ENCODE measurements around the gene PLCXD3. TPM values are rescaled to one million over a fixed set of nuclear protein-coding genes. Genes with fewer than 3 reads are reported as not detected.

PLCXD3 gene
- polyA plus RNA-seq, 1 donor (not counting 4 experiments of a cell fraction or from before 2014, with no cell fraction given) = not detected

- no peaks in the 10 kb centered on the region for H3K9me3 ChIP-seq (ENCODE audit: control insufficient read depth, low read depth, low read length)
- H3K4me1 ChIP-seq (ENCODE audit: control insufficient read depth, extremely low read depth, insufficient read depth, low read length) = no peaks in the 10 kb centered on the region
- no peaks in the 10 kb centered on the region for H4K20me1 ChIP-seq (ENCODE audit: control insufficient read depth, extremely low read depth, insufficient read depth, low read length)
- no peaks in the 10 kb centered on the region for H3K9me1 ChIP-seq (ENCODE audit: control insufficient read depth, extremely low read depth, insufficient read depth, low read length)
- H3K36me3 ChIP-seq (ENCODE audit: control insufficient read depth in 2 of 2, extremely low read depth in 1 of 2, insufficient read depth in 2 of 2, low read length in 2 of 2) = no peaks in the 10 kb centered on the region
- H3K9ac ChIP-seq (ENCODE audit: control insufficient read depth, extremely low read depth, insufficient read depth, low read length) = no peak overlapping the region
- TF ChIP-seq EZH2 (IDR thresholded peaks at IDR 0.05; ENCODE audit: low read length) (no peak), CTCF (optimal IDR thresholded peaks at IDR 0.05 in 1 of 3, IDR thresholded peaks at IDR 0.05 in 1 of 3, conservative IDR thresholded peaks at IDR 0.05 in 1 of 3; ENCODE audit: extremely low read depth in 1 of 3, insufficient read depth in 2 of 3, low read length in 3 of 3) (no peak)
- H3K27me3 ChIP-seq (ENCODE audit: control insufficient read depth, extremely low read depth, insufficient read depth, low read length) = no peaks in the 10 kb centered on the region
- no peak overlapping the region for H3K4me2 ChIP-seq (ENCODE audit: control insufficient read depth, extremely low read depth, insufficient read depth, low read depth, low read length)
- DNase-seq (ENCODE audit: low read depth, low spot score) = no peak
- no peak overlapping the region for H2AFZ ChIP-seq (ENCODE audit: control insufficient read depth, low read length)
- dilution Hi-C loops (cut with MboI; ENCODE audit: extremely low pct_ligation_motif_present, low sequenced_read_pairs) = no loop called here
- no peak for FAIRE-seq
- H3K79me2 ChIP-seq (ENCODE audit: control insufficient read depth, insufficient read depth, low read length) = no peaks in the 10 kb centered on the region
- no peak overlapping the region for H3K4me3 ChIP-seq (ENCODE audit: control insufficient read depth in 2 of 3, extremely low read depth in 1 of 3, insufficient read depth in 2 of 3, low read depth in 1 of 3, low read length in 3 of 3)
- H3K27ac ChIP-seq (ENCODE audit: control insufficient read depth, insufficient read depth, low read length) = no peak overlapping the region
Observed at GRCh38 chr5:41363343-41363986, 146.9 kb downstream of the PLCXD3 start.

GRCh38 chr5:41356786-41357185 is 153.6 kb downstream of the PLCXD3 start:
- H3K4me2 ChIP-seq (ENCODE audit: control insufficient read depth, extremely low read depth, insufficient read depth, low read depth, low read length) = no peak overlapping the region
- H3K36me3 ChIP-seq (ENCODE audit: control insufficient read depth in 2 of 2, extremely low read depth in 1 of 2, insufficient read depth in 2 of 2, low read length in 2 of 2) = no peaks in the 10 kb centered on the region
- no peak overlapping the region for H3K9ac ChIP-seq (ENCODE audit: control insufficient read depth, extremely low read depth, insufficient read depth, low read length)
- no peak overlapping the region for H3K27ac ChIP-seq (ENCODE audit: control insufficient read depth, insufficient read depth, low read length)
- TF ChIP-seq EZH2 (IDR thresholded peaks at IDR 0.05; ENCODE audit: low read length) = no peak
- no peak for TF ChIP-seq CTCF (optimal IDR thresholded peaks at IDR 0.05 in 1 of 3, IDR thresholded peaks at IDR 0.05 in 1 of 3, conservative IDR thresholded peaks at IDR 0.05 in 1 of 3; ENCODE audit: extremely low read depth in 1 of 3, insufficient read depth in 2 of 3, low read length in 3 of 3)
- DNase-seq (ENCODE audit: low read depth, low spot score) (no peak), FAIRE-seq (no peak)
- H3K79me2 ChIP-seq (ENCODE audit: control insufficient read depth, insufficient read depth, low read length) = no peaks in the 10 kb centered on the region
- H3K4me1 ChIP-seq (ENCODE audit: control insufficient read depth, extremely low read depth, insufficient read depth, low read length) = no peaks in the 10 kb centered on the region
- H3K4me3 ChIP-seq (ENCODE audit: control insufficient read depth in 2 of 3, extremely low read depth in 1 of 3, insufficient read depth in 2 of 3, low read depth in 1 of 3, low read length in 3 of 3) = no peak overlapping the region
- dilution Hi-C loops (cut with MboI; ENCODE audit: extremely low pct_ligation_motif_present, low sequenced_read_pairs) = no loop called here
- no peaks in the 10 kb centered on the region for H3K27me3 ChIP-seq (ENCODE audit: control insufficient read depth, extremely low read depth, insufficient read depth, low read length)
- H3K9me3 ChIP-seq (ENCODE audit: control insufficient read depth, low read depth, low read length) = no peaks in the 10 kb centered on the region
- H2AFZ ChIP-seq (ENCODE audit: control insufficient read depth, low read length) = no peak overlapping the region
- no peaks in the 10 kb centered on the region for H3K9me1 ChIP-seq (ENCODE audit: control insufficient read depth, extremely low read depth, insufficient read depth, low read length)
- no peaks in the 10 kb centered on the region for H4K20me1 ChIP-seq (ENCODE audit: control insufficient read depth, extremely low read depth, insufficient read depth, low read length)
